Small intestine (tissue), 7 donors: ENCODE data around the gene OR10H1. TPM values are rescaled to one million over a fixed set of nuclear protein-coding genes. Genes with fewer than 3 reads are reported as not detected.
"Not testable (repeated sequence)": the region's sequence is repeated elsewhere in the genome, so short reads cannot be mapped to it uniquely, and the experiment has no call there.

Experiments
- DNase-seq, 2 donors: peaks; one replicate each; pipeline versions ENCODE4 v3.0.0 to v3.0.0-alpha.2; 2013
- FAIRE-seq: peaks from 2 replicates; lab custom pipeline; 2012; peaks lifted over from hg19 to GRCh38; lab: Jason Lieb, UNC
- H3K27ac ChIP-seq, 3 donors: one replicate each; pipeline ENCODE4 v1.5.1; 2013; ENCODE audit warnings: low read length in 2 of 3, mild to moderate bottlenecking in 2 of 3, control low read depth in 1 of 3, inconsistent platforms in 1 of 3, low read depth in 1 of 3, moderate library complexity in 1 of 3
- H3K27me3 ChIP-seq, 3 donors: one replicate each; pipeline ENCODE4 v1.6.1; 2013; ENCODE audit warnings: low read length in 3 of 3, inconsistent platforms in 1 of 3; ENCODE audit not compliant: control insufficient read depth in 3 of 3, insufficient read depth in 3 of 3
- H3K36me3 ChIP-seq, 3 donors: one replicate each; pipeline ENCODE4 v1.6.1; 2013; ENCODE audit warnings: low read length in 3 of 3, inconsistent platforms in 1 of 3, low read depth in 1 of 3, mild to moderate bottlenecking in 1 of 3, moderate library complexity in 1 of 3; ENCODE audit not compliant: control insufficient read depth in 3 of 3, insufficient read depth in 2 of 3
- H3K4me1 ChIP-seq, 3 donors: one replicate each; pipeline ENCODE4 v1.6.1; 2013; ENCODE audit warnings: low read length in 2 of 3, inconsistent platforms in 1 of 3, low read depth in 1 of 3, mild to moderate bottlenecking in 1 of 3, moderate library complexity in 1 of 3; ENCODE audit not compliant: control insufficient read depth in 3 of 3, insufficient read depth in 2 of 3
- H3K4me3 ChIP-seq, 3 donors: one replicate each; pipeline ENCODE4 v1.5.1; 2013; ENCODE audit warnings: low read length in 3 of 3, control low read depth in 1 of 3, inconsistent platforms in 1 of 3, low read depth in 1 of 3, mild to moderate bottlenecking in 1 of 3, moderate library complexity in 1 of 3
- H3K9me3 ChIP-seq, 2 donors: one replicate each; pipeline ENCODE4 v1.6.1; 2013; ENCODE audit warnings: low read depth in 1 of 2, low read length in 1 of 2; ENCODE audit not compliant: control insufficient read depth in 2 of 2, insufficient read depth in 1 of 2
- WGBS, 3 donors: extraction: QIAGEN DNeasy Blood & Tissue Kit; methylation state at CpG; one replicate each; pipeline ENCODE4 v1.1.7; 2013; 5-methylcytosine and 5-hydroxymethylcytosine counted together
- polyA plus RNA-seq, 4 donors: library from polyadenylated mRNA; stranded (reverse) in 3 of 4; unstranded in 1 of 4; fragments of 200-250 nt in 3 of 4; fragments of 120-200 nt in 1 of 4; gene quantifications; one replicate each; pipeline versions ENCODE4 v1.2.1 to v1.2.3, GENCODE V29; 2013
- donor health status: healthy with polysubstance abuse.
- donor health status: control.
- donor health status: control.
- donor health status: Bipolar disorder and iron deficiency.
- donor health status: healthy.

OR10H1 gene
- polyA plus RNA-seq, 4 donors, result not detected

GRCh38 chr19:15835565-15836329, 20.3 kb upstream of the OR10H1 start:
- not testable (repeated sequence) for H3K4me1 ChIP-seq, H3K27me3 ChIP-seq, FAIRE-seq, H3K9me3 ChIP-seq, H3K36me3 ChIP-seq
- H3K4me3 ChIP-seq, result peak overlapping the region; percentile 60 to 91 (median 86)
- DNase-seq, result peak in 1 of 2 donors; percentile 63
- 29 to 35% (median 35%) methylated on average over 11 of the region's 11 CpGs for WGBS, 3 donors
- peak overlapping the region; percentile 97 to 100 (median 99) for H3K27ac ChIP-seq

GRCh38 chr19:15834232-15834631, 18.8 kb upstream of the OR10H1 start:
- not testable (repeated sequence) for FAIRE-seq, DNase-seq, H3K9me3 ChIP-seq, H3K4me1 ChIP-seq, H3K27ac ChIP-seq, H3K27me3 ChIP-seq, H3K4me3 ChIP-seq, H3K36me3 ChIP-seq
- WGBS, 3 donors, result 95% methylated on average over 3 of the region's 3 CpGs

GRCh38 chr19:15831626-15832025, 16.2 kb upstream of the OR10H1 start:
- Histone ChIP-seq H3K27me3 (no peaks in the 10 kb centered on the region), H3K27ac (no peak overlapping the region), H3K36me3 (no peaks in the 10 kb centered on the region), H3K9me3 (no peaks in the 10 kb centered on the region), H3K4me1 (peaks cover 0 to 7% (median 2%) of the 10 kb centered on the region in 3 donors), H3K4me3 (no peak overlapping the region)
- FAIRE-seq, result no peak
- WGBS, 3 donors, result 83 to 88% (median 86%) methylated on average over 5 of the region's 5 CpGs
- no peak for DNase-seq

DNA sequence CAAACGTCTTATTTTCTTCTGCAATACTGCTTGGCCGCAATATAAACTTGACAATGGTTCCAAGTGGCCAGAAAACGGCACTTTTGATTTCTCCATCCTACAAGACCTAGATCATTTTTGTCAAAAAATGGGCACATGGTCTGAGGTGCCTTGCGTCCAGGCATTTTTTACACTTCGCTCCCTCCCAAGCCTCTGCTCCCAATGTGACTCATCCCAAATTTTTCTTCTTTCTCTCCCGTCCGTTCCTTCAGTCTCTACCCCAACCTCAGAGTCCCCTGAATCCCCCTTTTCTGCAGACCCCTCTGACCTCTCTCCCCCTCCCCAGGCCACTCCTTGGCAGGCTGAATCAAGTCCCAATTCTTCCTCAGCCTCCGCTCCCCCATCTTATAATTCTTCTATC, 14.3 kb upstream of the OR10H1 start:
- H3K27me3 ChIP-seq, result no peaks in the 10 kb centered on the region
- FAIRE-seq (no peak), DNase-seq (no peak)
- peaks cover 0 to 4% (median 2%) of the 10 kb centered on the region in 3 donors for H3K4me1 ChIP-seq
- no peaks in the 10 kb centered on the region for H3K36me3 ChIP-seq
- H3K9me3 ChIP-seq, result no peaks in the 10 kb centered on the region
- H3K27ac ChIP-seq, result no peak overlapping the region
- 90 to 96% (median 91%) methylated on average over 8 of the region's 8 CpGs for WGBS, 3 donors
- no peak overlapping the region for H3K4me3 ChIP-seq

DNA sequence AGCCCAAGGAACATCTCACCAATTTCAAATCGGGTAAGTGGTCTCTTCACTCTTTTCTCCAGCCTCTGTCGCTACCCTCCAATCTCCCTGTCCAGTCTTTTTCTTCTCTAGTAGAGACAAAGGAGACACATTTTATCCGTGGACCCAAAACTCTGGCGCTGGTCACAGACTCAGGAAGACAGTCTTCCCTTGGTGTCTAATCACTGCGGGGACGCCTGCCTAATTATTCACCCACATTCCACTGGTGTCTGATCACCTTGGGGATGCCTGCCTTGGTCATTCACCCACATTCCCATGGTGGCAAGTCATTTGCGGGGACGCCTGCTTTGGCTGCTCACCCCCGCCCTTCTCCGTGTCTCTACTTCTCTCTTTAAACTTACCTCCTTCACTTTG, 13.8 kb upstream of the OR10H1 start:
- peaks cover 0 to 4% (median 2%) of the 10 kb centered on the region in 3 donors for H3K4me1 ChIP-seq
- no peak overlapping the region for H3K4me3 ChIP-seq
- H3K36me3 ChIP-seq, result no peaks in the 10 kb centered on the region
- no peak overlapping the region for H3K27ac ChIP-seq
- DNase-seq (no peak), FAIRE-seq (no peak)
- WGBS, 3 donors, result 88 to 92% (median 89%) methylated on average over 10 of the region's 10 CpGs
- no peaks in the 10 kb centered on the region for H3K27me3 ChIP-seq
- H3K9me3 ChIP-seq, result no peaks in the 10 kb centered on the region

DNA sequence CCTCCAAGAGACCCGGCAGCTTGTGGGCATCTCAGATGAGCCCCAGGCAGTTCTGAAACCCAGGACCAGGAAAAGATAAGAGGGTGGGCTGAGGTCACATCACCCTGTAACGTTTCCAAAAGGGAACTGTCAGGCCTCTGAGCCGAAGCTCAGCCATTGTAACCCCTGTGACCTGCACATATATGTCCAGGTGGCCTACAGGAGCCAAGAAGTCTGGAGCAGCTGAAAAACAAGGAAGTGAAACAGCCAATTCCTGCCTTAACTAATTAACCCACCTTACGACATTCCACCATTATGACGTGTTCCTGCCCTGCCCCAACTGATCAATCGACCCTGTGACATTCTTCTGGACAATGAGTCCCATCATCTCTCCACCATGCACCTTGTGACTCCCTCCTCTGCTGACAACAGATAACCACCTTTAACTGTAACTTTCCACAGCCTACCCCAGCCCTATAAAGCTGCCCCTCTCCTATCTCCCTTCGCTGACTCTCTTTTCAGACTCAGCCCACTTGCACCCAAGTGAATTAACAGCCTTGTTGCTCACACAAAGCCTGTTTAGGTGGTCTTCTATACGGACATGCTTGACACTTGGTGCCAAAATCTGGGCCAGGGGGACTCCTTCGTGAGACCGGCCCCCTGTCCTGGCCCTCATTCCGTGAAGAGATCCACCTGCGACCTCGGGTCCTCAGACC, 13.3 kb upstream of the OR10H1 start:
- 55 to 61% (median 58%) methylated on average over 13 of the region's 13 CpGs for WGBS, 3 donors
- H3K4me1 ChIP-seq, H3K4me3 ChIP-seq, H3K36me3 ChIP-seq, H3K27me3 ChIP-seq, H3K9me3 ChIP-seq, FAIRE-seq, H3K27ac ChIP-seq: not testable (repeated sequence)
- DNase-seq, result peak; percentile 53 to 77

- no peak overlapping the region for H3K27ac ChIP-seq
- no peaks in the 10 kb centered on the region for H3K27me3 ChIP-seq
- FAIRE-seq (no peak), DNase-seq (no peak)
- WGBS, 3 donors, result 63 to 79% (median 77%) methylated on average over 7 of the region's 7 CpGs
- no peaks in the 10 kb centered on the region for H3K9me3 ChIP-seq
- H3K36me3 ChIP-seq, result no peaks in the 10 kb centered on the region
- H3K4me1 ChIP-seq, result peaks cover 0 to 4% (median 2%) of the 10 kb centered on the region in 3 donors
- no peak overlapping the region for H3K4me3 ChIP-seq
These were observed 12.7 kb upstream of the OR10H1 start for GRCh38 chr19:15828121-15828610.

DNA sequence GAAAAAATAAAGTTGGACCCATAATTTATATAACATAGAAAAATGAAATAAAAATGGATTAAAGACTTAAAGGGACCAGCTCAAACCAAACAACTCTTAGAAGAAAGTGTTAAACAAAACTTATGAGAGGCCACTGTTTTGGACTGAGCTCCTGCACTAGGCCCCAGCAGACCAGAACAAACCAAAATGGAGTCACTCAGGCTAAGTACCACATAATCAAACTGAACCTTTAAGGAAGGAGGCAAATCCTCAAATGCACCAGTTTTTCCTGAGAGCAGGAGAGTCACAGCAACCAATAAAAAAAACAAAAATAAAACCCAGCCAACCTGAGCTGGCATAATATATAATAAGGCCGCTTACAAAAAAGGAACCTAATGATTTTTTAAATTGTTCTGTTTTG, 10.3 kb upstream of the OR10H1 start:
- Histone ChIP-seq H3K4me1 (peaks cover 0 to 4% (median 2%) of the 10 kb centered on the region in 3 donors), H3K36me3 (no peaks in the 10 kb centered on the region), H3K9me3 (no peaks in the 10 kb centered on the region), H3K4me3 (no peak overlapping the region), H3K27me3 (peaks cover 0 to 2% (median 0%) of the 10 kb centered on the region in 3 donors), H3K27ac (no peak overlapping the region)
- WGBS, 3 donors, result 60 to 89% (median 86%) methylated on average over 1 of the region's 1 CpG
- no peak for DNase-seq
- no peak for FAIRE-seq
